Measurements from ENCODE around the gene ARV1.

ARV1 gene

GRCh38 chr1:230985711-230986110 is 6.8 kb downstream of the ARV1 start:
- H3K36me3 ChIP-seq (replicated peaks; ENCODE audit: low read depth, low read length): peaks cover 6% of the 10 kb centered on the region
- no peak overlapping the region for H3K27ac ChIP-seq (ENCODE audit: low read length)
- peaks cover 25% of the 10 kb centered on the region for H3K79me2 ChIP-seq (ENCODE audit: low read length)
- no peak overlapping the region for H2AFZ ChIP-seq (ENCODE audit: low read depth, low read length)
- H3K9ac ChIP-seq (ENCODE audit: low read length): no peak overlapping the region
- H3K27me3 ChIP-seq (ENCODE audit: low read depth, low read length): no peaks in the 10 kb centered on the region
- no peaks in the 10 kb centered on the region for H3K9me3 ChIP-seq (ENCODE audit: insufficient read depth, low read length)
- no peak overlapping the region for H3K4me2 ChIP-seq (ENCODE audit: low read length)
- H3K4me3 ChIP-seq (ENCODE audit: low read length): no peak overlapping the region
- H4K20me1 ChIP-seq (ENCODE audit: insufficient read depth, low read length): no peaks in the 10 kb centered on the region
- no peak for TF ChIP-seq CTCF (IDR thresholded peaks at IDR 0.05; ENCODE audit: low read depth, low read length)
- no peak for TF ChIP-seq EZH2phosphoT487 (IDR thresholded peaks at IDR 0.05; ENCODE audit: low read depth)
- no peaks in the 10 kb centered on the region for H3K4me1 ChIP-seq (ENCODE audit: low read length)

GRCh38 chr1:230986976-230987375 is 8.1 kb downstream of the ARV1 start:
- no peak overlapping the region for H3K9ac ChIP-seq (ENCODE audit: low read length)
- H3K9me3 ChIP-seq (ENCODE audit: insufficient read depth, low read length): no peaks in the 10 kb centered on the region
- peaks cover 20% of the 10 kb centered on the region for H3K79me2 ChIP-seq (ENCODE audit: low read length)
- TF ChIP-seq EZH2phosphoT487 (IDR thresholded peaks at IDR 0.05; ENCODE audit: low read depth): no peak
- TF ChIP-seq CTCF (IDR thresholded peaks at IDR 0.05; ENCODE audit: low read depth, low read length): no peak
- H3K4me3 ChIP-seq (ENCODE audit: low read length): no peak overlapping the region
- no peaks in the 10 kb centered on the region for H4K20me1 ChIP-seq (ENCODE audit: insufficient read depth, low read length)
- H3K27me3 ChIP-seq (ENCODE audit: low read depth, low read length): no peaks in the 10 kb centered on the region
- H2AFZ ChIP-seq (ENCODE audit: low read depth, low read length): no peak overlapping the region
- H3K4me1 ChIP-seq (ENCODE audit: low read length): no peaks in the 10 kb centered on the region
- no peak overlapping the region for H3K27ac ChIP-seq (ENCODE audit: low read length)
- peaks cover 8% of the 10 kb centered on the region for H3K36me3 ChIP-seq (replicated peaks; ENCODE audit: low read depth, low read length)
- no peak overlapping the region for H3K4me2 ChIP-seq (ENCODE audit: low read length)

- no peak overlapping the region for H3K4me2 ChIP-seq (ENCODE audit: low read length)
- no peaks in the 10 kb centered on the region for H3K4me1 ChIP-seq (ENCODE audit: low read length)
- H3K9me3 ChIP-seq (ENCODE audit: insufficient read depth, low read length): no peaks in the 10 kb centered on the region
- TF ChIP-seq CTCF (IDR thresholded peaks at IDR 0.05; ENCODE audit: low read depth, low read length) (no peak), EZH2phosphoT487 (IDR thresholded peaks at IDR 0.05; ENCODE audit: low read depth) (no peak)
- no peaks in the 10 kb centered on the region for H4K20me1 ChIP-seq (ENCODE audit: insufficient read depth, low read length)
- H2AFZ ChIP-seq (ENCODE audit: low read depth, low read length): no peak overlapping the region
- H3K36me3 ChIP-seq (replicated peaks; ENCODE audit: low read depth, low read length): peaks cover 13% of the 10 kb centered on the region
- H3K9ac ChIP-seq (ENCODE audit: low read length): no peak overlapping the region
- peaks cover 20% of the 10 kb centered on the region for H3K79me2 ChIP-seq (ENCODE audit: low read length)
- no peak overlapping the region for H3K27ac ChIP-seq (ENCODE audit: low read length)
- H3K27me3 ChIP-seq (ENCODE audit: low read depth, low read length): no peaks in the 10 kb centered on the region
- H3K4me3 ChIP-seq (ENCODE audit: low read length): no peak overlapping the region
Measured at GRCh38 chr1:230987448-230987847, 8.6 kb downstream of the ARV1 start.

GRCh38 chr1:230992100-230992774 is 13.3 kb downstream of the ARV1 start:
- TF ChIP-seq EZH2phosphoT487 (IDR thresholded peaks at IDR 0.05; ENCODE audit: low read depth) (no peak), CTCF (IDR thresholded peaks at IDR 0.05; ENCODE audit: low read depth, low read length) (no peak)
- no peaks in the 10 kb centered on the region for H3K4me1 ChIP-seq (ENCODE audit: low read length)
- H3K9me3 ChIP-seq (ENCODE audit: insufficient read depth, low read length): no peaks in the 10 kb centered on the region
- no peaks in the 10 kb centered on the region for H4K20me1 ChIP-seq (ENCODE audit: insufficient read depth, low read length)
- peaks cover 28% of the 10 kb centered on the region for H3K36me3 ChIP-seq (replicated peaks; ENCODE audit: low read depth, low read length)
- H3K4me3 ChIP-seq (ENCODE audit: low read length): no peak overlapping the region
- H3K27me3 ChIP-seq (ENCODE audit: low read depth, low read length): no peaks in the 10 kb centered on the region
- H3K4me2 ChIP-seq (ENCODE audit: low read length): no peak overlapping the region
- no peak overlapping the region for H3K27ac ChIP-seq (ENCODE audit: low read length)
- peaks cover 4% of the 10 kb centered on the region for H3K79me2 ChIP-seq (ENCODE audit: low read length)
- no peak overlapping the region for H3K9ac ChIP-seq (ENCODE audit: low read length)
- H2AFZ ChIP-seq (ENCODE audit: low read depth, low read length): no peak overlapping the region

Data from OCI-LY3 (cell line).